COLO829 (cell line): ENCODE data around the gene CACNA1I.

ENCODE experiments used
- DNase-seq: peaks from one replicate; pipeline ENCODE4 v3.0.0; 2012; ENCODE audit warnings: low spot score

CACNA1I gene

DNA sequence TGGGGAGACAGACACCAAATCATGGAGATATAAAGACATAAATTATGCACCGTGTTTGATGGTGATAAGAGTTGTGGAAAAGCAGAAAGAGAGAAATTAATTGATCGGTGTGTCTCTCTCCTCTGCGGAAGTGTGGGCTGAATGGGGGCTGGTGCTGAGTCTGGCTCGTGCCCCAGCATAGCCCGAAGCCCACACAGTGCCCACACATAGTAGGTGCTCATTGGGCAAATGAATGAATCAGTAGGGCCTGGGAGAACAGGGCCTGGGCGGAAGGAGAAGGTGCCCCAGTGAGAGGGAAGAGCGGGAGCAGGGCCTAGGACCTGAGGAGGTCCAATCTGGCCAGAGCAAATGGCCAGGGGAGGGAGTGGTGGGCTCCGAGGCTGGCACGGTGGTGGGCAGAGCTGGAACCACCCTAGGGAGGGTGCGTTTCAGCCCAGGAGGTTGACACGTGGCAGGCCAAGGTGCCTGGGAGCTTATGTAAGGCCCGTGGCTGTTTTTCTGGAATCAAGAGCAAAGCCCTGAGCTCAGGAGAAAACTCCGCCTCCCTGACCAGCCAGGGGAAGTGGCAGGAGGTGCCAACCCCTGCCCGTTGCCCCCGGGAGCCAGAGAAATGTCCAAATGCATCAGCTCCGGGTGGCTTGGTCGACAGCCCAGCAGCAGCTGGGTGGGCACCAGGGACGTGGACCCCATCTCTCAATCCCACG lies 2.1 kb upstream of the CACNA1I start:
- no peak for DNase-seq

DNA sequence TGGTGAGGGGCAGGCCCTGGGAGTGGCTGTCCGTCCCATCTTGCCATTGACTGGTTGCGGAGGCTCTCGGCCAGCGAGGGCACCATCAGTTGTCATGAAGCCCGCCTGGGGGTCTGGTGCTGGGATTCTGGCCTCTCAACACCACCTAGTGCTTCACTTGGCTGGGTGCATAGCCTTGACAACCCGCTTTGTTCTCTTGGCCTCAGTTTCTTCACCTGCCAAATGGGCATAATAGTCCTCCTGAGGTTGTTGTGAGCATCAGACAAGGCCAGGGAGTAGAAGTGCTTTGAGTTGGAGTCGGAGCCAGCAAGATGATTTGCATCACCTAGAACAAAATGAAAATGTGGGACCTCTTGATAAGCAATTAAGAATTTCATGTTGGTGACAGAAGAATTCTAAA lies 1.5 kb upstream of the CACNA1I start:
- no peak for DNase-seq

DNA sequence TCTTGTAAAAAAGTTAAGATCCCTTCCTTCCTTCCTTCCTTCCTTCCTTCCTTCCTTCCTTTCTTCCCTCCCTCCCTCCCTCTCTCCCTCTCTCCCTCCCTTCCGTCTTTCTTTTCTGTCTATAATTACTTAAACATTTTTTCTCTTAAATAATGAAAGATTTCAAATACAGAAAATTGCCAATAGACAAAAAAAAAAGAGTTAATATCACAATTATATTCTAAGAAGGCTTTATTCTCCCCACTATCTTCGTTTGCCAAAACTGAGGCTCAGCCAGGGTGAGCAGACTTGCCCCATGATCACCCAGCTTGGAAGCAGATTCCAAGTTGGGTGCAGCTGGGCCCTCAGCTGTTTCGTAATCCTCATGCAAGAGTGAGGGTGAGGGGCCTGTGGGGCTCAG lies 327 bp upstream of the CACNA1I start:
- no peak for DNase-seq

DNA sequence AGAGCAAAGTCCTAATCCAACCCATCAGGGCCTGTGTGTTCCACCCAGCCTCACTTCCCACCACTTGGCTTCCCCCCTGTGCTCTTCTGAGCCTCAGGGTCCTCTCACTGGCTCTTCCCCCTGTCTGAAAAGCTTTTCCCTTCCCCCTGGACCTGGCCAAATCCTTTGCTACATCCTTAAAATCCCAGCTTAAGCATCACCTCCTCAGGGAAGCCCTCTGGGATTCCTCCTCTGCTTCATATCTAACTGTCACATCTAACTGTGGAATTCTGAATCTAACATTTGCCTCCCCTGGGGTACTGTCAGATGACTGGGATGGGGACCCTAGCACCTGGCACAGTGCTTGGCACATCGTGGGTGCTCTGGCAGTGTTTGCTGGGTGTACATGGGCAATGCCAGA lies 985 bp downstream of the CACNA1I start:
- DNase-seq, result no peak

DNA sequence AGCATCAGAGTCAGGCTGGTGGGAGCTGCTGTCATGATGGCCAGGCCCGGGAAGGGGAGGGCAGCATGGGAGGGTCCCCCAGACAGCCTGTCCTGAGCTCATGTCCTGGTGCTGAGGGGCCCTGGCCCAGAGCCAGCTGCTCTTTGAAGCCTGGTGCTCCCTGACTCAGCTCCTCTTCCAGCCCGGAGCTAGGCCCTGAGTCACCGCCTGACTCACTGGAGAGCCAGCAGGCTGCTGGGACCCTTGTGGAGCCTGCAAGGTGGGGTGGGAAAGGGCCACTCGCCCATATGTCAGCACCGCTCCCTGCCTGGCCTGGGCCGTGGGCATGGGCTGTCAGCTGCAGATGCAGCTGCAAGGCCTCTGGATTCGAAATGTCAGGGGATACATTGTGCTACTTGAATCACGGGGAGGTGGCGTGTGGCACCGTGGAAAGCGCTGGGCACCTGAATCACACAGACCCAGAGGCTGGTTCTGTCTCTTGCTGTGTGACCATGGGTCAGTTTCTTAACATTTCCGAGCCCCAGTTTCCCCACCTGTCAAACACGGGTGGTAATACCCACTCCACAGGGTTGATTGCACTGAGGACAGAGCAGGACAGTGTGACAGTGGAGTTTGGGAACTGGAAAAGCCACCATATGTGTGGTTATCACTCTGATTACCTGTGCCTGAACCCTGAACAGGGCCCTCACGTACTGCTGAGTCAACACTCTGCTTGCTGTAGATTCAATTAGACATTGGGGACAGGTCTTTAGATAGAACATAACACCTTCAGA lies 4.4 kb downstream of the CACNA1I start:
- DNase-seq, result peak; percentile 50

DNA sequence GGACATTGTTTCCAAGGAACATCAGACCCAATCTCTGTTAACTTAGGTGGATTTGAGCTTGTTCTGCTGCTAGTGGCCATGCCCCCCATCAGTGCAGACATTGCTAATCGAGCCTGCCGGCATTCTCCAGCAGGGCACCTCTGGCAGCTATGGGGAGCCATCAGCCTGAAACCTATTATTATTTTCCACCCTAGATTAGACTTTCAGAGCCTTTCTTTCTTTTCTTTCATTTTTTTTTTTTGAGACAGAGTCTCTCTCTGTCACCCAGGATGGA lies 4.9 kb downstream of the CACNA1I start:
- DNase-seq, result no peak

DNA sequence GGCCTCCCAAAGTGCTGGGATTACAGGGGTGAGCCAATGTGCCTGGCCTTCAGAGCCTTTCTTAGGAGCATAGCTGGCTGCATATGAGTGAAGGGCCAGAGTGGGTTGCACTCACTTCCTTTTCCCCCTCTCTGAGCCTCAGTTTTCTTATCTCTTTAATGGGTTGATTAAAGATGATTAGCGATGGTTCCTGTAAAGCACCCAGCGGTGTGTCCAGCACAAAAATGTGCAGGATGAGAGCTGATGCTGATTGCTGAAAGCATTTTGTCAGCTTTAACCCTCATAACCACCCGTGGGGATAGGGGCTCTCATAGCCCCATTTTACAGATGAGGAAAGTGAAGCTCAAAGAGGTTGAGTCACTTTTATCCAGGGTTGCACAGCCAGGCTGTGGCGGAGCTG lies 5.5 kb downstream of the CACNA1I start:
- DNase-seq, result no peak

DNA sequence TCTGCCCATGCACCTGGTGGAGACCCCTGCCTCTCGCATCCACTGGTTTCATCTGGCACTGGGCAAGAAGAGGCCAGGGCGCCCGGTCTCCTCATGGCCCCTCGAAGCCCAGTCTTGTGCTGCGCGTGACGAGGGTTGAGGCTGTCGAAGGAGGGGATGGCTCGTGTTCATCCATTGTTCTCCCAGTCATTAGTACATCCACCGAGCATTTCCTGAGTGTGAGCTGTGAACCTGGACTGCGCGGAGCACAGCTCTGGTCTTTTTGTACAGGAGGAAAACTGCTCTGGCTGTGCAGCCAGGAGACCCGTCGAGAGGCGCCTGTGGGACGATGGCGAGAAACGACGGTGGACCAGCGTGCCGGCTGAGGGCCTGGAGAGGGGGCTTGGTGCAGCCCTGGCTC lies 6.8 kb downstream of the CACNA1I start:
- no peak for DNase-seq

DNA sequence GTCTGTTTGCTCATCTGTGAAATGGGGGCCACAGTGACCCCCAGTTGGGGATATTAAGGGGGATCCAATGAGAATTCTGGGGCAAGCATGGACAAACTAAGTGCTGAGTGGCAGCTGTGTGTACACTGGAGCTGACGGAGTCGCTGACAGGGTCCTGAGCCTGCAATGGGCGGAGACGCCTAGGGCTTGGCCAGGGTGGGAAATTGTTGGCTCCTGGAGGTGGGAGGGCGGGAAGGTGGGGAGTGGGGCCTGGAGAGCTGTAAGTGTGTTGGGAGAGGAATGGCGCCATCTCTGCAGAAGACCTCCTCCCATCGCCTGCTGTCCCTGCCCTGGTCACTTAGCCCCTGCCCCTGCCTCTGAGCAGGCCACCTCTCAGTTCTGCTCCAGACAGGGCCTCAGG lies 7.3 kb downstream of the CACNA1I start:
- no peak for DNase-seq

DNA sequence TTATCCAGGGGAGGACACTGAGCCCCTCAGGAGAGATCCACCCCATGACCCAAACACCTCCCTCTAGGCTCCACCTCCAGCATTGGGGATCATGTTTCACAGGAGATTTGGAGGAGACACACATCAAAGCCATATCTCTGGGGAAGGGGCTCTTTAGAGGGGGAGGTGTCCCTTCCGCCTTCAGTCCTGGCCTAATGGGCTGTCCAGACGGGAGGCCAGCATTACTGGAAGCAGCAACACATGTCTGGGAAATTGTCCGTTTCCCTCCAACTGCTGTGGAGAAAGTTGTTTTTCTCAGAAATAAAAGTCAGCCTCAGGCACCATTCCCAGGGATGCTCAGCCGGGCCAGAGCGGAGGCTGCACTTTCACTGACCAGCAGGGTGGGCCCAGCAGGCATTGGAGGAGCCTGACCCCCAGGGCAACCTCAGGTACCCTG lies 9.5 kb downstream of the CACNA1I start:
- DNase-seq, result no peak

DNA sequence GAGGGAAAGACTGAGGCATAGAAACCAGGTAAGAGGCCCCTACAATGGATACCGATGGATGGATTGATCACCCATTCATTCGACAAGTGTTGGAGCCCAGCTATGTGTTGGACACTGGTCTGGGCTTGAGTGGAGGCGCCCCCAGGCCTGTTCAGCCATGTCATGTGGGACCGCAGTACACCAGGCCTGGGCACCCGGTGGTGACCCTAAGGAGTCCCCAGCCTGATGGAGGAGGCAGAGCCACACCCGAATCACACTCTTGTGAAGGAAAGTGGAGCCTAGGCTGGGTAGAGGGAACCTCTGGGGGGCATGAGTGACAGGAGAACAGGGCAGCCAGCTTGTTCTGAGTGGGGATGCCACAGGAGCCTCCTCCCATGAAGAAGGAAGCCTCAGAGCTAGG lies 10.2 kb downstream of the CACNA1I start:
- no peak for DNase-seq

DNA sequence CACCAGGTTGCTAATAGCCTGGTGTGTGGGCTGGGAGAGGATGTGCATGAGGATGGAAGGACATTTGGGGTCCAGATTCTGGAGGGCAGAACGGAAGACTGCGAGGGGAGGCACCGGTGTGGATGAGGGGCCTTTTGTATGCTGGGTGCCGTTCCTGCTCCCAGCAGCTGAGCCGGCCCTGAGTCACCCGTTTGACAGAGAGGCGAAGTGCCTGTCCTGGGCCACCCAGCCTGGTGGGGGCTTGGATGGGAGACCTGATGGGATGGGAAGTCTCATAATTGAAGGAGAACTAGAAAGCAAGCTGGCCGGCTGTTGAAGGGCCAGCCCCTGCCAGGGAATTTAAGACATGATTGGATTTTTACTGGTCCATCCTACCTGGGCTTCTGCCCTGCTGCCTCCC lies 10.8 kb downstream of the CACNA1I start:
- DNase-seq, result no peak

DNA sequence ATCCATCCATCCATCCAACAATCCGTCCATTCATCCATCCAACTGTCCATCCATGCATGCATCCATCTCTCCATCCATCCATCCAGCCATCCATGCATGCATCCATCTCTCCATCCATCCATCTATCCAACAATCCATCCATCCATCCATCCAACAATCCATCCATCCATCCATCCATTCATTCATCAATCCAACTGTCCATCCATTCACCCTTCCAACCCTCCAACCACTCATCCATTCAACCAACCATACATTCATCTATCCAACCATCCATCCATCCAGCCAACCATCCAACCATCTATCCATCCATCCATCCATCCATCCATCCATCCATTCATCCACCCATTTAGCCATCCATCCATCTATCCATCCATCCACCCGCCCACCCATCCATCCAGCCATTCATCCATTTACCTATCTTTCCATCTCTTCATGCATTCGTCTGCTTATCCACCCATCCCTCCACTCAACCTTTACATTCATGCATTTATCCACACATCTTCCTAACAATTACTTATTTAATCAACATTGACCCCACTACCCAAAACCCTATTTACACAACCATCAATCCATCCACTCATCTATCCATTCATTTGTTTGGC lies 12.6 kb downstream of the CACNA1I start:
- no peak for DNase-seq

DNA sequence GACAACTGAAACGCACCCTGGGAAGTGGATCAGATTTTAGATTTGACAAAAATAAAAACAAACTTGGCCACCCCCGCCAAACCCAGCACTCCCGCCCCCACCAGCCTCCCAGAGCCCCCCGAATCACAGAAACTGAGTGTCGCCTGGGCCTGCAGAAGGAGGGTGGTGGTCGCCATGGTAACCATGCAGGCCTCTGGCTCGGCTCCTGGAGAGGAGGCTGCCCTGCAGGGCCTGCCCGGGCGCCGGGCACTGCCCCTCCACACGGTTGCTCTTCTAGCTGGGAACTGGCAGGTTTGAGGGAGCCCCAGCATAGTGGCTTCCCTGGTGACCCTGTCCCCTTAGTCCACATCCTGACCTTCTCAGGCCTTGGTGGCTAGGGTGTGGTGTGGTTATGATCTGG lies 19.3 kb downstream of the CACNA1I start:
- no peak for DNase-seq

DNA sequence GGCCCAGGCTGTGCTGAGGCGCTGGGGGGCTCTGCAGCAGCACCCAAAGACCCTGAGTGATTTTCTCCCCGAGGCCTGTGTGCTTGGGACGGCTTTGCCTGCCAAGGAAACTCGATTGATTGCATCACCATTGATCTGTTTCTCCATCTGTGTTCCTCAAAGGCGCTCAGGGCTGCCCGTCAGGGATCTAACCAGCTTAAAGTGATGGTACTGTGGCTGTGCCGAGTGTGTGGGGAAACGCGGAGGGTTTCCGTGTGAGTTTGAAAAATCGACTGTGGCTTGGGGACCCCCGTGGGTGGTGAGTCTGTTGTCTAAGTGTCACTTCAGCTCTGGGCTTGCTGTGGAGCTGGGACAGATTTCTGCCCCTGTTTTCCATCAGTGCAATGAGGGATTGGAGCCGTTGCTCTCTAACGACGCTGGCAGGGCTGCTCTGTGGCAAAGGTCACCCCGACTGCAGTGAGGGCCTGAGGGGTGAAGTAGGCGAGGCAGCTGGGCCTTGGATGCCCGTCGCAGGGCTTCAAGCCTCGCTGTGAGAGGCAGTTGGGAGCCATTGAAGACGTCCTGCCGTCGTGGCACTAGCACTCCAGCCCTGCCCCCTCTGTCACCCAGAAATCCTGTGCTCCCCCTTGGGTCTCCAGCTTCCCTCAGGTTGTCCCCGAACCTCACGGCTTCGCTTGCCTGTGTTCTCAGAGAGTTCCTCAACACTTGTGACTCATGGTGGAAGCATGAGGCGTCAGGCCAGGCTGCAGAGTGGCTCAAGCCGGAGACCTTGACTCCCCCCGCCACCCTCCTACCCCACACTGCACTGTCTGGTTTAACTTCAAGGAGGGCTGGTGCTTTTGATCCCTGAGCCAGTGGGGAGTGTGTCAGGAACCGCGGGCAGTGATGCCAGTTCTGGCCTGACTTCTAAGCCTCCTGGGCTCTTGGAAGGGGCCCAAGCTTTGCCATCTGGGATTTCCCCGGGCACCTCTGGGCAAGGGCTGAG lies 21.8 kb downstream of the CACNA1I start:
- DNase-seq, result no peak

DNA sequence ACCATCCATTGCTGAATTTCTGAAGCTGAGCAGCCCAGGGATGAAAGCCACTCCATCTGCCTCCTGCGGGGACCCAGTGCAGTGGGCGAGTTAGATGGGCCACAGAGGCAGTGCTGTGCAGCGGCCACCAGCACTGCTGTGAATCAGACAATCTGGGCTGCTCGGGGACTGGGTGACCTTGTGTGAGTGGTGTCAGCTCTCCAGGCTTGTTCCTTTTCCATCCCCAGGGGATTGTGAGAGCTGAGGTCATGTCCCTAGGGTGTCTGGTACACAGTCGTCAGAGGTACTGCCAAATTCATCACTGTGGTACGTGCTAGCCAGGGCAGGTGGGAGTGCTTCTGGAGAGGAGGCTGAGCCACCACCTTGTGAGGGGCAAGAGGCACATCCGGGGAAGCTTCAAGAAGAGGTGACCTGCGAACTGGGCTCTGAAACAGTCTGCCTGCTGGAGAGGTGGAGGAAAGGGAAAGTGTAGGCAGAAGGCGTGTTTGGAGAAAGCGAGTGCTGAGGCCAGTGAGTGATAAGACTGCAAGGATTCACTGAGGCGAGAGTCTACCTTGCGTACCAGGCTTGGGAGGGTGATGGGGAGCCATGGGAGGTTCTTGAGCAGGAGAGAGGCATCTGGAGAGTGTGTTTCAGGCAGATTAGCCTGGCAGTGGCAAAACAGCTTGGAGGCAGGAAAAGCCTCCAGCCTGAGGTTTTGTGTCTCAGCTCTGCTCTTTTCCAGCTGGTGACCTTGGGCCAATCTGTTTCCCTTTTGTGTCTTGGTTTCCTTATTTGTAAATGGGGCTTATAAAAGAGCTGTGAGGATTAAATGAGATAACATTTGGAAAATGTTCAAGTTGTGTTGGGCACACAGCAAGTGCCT lies 22.7 kb downstream of the CACNA1I start:
- DNase-seq, result no peak

DNA sequence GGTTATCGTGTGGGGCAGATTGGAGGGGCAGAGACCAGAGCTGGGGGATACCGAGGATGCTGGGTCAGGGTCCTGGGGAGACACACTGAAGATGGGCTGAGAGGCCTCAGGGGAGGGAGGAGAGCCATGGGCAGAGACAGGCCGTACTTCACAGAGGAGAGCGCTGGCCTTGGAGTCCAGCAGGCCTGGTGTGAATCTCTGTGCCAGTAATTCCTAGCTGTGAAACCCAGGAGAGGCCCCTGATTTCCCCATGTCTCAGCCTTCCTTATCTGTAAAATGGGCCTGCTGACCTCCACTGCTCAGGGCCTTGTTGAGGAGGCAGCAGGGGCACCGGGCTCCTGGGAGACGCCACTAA lies 23.4 kb downstream of the CACNA1I start:
- DNase-seq, result no peak

DNA sequence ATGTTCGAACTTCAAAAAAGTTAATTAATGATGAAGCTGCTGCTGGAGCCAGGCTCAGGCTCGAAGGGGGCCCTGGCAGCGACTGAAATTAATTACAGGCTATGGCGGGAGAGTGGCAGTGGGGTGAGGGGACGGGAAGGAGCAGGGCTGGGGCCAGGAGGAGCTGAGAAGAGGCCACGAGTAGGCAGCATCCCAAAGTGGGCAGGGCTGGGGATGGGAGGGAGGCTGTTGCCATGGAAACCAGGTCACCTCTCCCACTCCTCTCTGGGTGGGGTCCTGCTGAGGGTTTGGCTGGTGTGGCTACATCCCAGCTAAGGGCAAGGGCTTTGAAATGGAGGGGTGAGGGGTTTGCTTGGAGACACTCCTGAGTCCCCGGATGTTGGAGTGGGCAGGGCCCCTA lies 23.9 kb downstream of the CACNA1I start:
- no peak for DNase-seq

DNA sequence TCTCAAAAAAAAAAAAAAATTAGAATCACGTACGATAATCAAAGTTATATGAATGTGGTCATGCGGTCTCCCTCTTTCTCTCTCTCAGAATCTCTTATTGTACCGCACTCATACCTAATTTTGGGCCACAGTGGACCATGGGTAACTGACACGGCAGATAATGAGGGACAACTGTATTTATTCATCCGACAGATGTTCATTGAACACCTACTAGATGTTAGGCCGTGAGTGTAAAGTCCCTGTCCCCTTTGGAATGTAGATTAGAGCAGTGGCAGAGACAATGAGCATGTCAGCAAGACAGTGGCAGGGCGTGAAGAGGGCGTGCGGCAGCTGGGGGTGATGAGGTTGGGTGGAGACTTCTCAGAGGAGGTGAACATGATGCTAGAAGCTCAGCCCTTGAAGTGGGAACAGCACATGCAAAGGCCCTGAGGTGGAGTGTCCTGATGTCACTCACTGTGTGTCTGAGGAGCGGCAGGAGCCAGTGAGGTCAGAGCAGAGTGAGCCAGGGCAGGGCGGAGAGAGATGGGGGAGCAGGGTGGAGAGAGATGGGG lies 25.1 kb downstream of the CACNA1I start:
- no peak for DNase-seq

DNA sequence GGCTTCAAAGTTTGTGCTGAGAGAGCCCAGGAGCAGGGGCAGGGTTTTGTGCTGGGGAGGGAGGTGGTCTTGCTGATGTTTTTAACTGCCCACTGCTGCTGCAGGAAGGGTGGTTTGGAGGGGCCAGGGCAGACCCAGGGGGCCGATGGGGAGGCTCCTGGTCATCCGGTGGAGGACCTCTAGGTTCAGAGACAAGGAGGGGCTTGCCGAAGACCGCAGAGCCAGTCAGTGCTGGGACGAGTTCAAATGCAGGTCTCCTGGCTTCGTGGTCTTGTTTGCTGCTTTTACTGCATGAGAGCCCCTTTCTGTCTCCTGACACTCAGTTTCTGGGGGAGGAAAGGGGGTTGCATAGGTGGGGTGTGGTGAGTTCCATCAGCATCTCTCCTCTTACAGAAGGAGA lies 26.0 kb downstream of the CACNA1I start:
- DNase-seq, result no peak

DNA sequence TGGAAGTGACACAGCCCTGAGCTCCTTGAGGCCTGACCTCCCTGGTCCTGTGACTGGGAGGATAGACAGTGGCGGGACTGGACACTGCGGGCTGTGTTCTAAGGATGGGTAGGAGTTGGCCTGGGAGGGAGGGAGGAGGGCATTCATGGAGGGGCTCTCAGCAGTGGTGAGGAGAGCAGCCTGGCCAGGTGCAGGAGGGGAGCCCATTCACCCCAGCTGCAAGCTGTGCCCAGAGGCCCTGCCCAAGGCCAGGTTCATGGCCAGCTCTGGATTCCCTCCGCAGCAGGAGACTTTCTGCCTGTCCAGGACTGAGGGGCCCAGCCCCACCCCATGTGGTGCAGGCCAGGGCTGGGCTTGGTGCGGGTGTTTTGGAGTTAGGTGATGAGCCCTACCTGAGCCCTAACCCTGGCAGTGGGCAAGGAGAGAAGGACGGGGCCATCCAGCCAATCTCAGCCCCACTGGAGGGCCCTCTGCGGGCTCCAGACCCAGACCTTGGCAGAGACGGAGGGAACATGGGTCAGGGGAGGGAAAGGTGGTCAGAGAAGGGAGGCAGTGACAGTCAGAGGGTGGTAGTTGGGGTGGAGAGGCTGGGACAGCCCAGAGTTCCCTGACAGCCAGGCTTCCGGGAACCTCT lies 26.8 kb downstream of the CACNA1I start:
- DNase-seq, result no peak
